GM18873 (cell line): ENCODE data around the gene ZBTB32.
"Not testable (repeated sequence)": the region's sequence is repeated elsewhere in the genome, so short reads cannot be mapped to it uniquely, and the experiment has no call there.

Source experiments
- ATAC-seq: cut with Tn5 transposase; IDR thresholded peaks from one replicate; pipeline ENCODE4 v1.9.1; 2021; ENCODE audit warnings: mild to moderate bottlenecking, moderate library complexity, moderate number of reproducible peaks; ENCODE audit not compliant: unreplicated experiment, low FRiP score

Gene ZBTB32

DNA sequence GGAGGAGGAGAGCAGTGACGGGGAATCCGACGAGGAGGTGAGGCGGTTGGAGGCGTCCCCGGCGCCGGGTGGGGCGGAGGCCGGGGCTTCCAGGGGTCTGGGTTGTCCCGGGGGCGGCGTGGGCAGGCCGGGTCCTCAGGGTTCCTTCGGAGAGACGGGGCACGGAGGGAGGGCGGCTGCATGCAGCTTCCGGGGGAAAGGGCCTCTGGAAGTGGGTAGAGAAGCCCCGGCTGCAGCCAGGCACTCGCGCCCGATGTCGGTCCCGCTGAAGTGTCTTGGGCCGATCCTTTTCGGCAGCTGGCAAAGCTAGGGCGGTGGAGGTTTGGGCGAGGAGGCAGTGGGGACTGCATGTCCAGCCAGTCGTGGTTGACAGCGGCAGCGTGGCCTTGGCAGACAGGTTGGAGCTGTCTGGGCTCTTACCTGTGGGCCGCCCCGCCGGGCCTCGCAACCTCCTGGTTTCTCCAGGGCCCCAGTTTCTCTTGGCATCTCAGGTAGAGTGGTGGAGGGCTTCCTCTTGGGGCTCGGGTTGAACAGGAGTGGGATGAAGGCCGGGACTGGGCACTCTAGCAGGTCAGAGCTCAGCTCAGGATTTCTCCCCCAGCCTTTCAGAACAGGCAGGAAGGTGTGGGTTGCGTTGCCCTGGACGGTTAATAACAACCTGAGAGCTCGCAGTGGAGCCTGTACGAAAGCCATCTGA lies 14.1 kb downstream of the ZBTB32 start:
- ATAC-seq: no peak

DNA sequence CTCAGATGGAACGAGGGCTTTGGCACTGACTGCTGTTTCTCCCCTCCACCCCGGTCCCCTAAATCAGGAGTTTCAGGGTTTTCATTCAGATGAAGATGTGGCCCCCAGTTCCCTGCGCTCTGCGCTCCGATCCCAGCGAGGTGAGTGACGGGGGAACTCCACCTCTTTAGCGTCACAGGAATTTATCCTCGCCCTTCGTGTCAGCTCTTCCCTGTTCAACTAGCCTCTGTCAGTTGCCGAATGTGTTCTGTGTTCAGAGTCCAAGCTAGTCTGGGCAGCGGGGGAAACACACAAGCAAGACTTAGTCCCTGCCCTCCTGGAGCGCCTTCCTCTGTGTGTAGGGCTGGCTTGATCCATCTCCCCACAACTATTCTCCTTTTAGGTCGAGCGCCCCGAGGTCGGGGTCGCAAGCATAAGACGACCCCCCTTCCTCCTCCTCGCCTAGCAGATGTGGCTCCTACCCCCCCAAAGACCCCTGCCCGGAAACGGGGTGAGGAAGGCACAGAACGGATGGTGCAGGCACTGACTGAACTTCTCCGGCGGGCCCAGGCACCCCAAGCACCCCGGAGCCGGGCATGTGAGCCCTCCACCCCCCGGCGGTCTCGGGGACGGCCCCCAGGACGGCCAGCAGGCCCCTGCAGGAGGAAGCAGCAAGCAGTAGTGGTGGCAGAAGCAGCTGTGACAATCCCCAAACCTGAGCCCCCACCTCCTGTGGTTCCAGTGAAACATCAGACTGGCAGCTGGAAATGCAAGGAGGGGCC lies 15.2 kb downstream of the ZBTB32 start:
- no peak for ATAC-seq

DNA sequence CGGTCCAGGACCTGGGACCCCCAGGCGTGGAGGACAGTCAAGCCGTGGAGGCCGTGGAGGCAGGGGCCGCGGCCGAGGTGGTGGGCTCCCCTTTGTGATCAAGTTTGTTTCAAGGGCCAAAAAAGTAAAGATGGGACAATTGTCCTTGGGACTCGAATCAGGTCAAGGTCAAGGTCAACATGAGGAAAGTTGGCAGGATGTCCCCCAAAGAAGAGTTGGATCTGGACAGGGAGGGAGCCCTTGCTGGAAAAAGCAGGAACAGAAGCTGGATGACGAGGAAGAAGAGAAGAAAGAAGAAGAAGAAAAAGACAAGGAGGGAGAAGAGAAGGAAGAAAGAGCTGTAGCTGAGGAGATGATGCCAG lies 15.8 kb downstream of the ZBTB32 start:
- ATAC-seq: no peak

DNA sequence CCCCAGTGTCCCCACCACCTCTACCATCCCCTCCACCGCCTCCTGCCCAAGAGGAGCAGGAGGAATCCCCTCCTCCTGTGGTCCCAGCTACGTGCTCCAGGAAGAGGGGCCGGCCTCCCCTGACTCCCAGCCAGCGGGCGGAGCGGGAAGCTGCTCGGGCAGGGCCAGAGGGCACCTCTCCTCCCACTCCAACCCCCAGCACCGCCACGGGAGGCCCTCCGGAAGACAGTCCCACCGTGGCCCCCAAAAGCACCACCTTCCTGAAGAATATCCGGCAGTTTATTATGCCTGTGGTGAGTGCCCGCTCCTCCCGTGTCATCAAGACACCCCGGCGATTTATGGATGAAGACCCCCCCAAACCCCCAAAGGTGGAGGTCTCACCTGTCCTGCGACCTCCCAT lies 16.3 kb downstream of the ZBTB32 start:
- no peak for ATAC-seq

DNA sequence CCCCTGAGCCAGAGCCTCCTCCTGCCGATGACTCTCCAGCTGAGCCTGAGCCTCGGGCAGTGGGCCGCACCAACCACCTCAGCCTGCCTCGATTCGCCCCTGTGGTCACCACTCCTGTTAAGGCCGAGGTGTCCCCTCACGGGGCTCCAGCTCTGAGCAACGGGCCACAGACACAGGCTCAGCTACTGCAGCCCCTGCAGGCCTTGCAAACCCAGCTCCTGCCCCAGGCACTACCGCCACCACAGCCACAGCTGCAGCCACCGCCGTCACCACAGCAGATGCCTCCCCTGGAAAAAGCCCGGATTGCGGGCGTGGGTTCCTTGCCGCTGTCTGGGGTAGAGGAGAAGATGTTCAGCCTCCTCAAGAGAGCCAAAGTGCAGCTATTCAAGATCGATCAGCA lies 17.0 kb downstream of the ZBTB32 start:
- ATAC-seq: no peak

DNA sequence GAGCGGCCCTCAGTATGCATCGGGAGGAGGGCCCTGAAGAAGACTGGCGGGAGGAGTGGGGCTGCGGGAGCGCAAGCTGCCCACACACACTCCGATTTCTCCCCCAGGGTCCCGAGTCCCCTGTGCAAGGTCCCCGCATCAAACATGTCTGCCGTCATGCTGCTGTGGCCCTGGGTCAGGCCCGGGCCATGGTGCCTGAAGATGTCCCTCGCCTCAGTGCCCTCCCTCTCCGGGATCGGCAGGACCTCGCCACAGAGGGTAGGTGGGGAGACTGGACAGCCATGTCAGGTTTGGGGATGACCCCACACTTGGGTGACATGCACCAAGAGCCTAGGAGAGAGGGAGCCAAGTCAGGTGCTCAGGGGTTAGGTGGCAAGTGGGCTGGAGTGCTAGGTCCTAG lies 18.1 kb downstream of the ZBTB32 start:
- ATAC-seq: no peak

DNA sequence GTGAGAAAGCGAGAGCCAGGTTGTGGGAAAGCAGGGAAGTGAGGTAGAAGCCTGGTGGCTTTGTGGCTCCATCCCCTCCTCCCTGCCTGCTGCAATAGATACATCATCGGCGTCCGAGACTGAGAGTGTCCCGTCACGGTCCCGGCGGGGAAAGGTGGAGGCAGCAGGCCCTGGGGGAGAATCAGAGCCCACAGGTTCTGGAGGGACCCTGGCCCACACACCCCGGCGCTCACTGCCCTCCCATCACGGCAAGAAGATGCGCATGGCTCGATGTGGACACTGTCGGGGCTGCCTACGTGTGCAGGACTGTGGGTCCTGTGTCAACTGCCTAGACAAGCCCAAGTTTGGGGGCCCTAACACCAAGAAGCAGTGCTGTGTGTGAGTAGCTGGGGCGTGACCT lies 18.5 kb downstream of the ZBTB32 start:
- no peak for ATAC-seq

DNA sequence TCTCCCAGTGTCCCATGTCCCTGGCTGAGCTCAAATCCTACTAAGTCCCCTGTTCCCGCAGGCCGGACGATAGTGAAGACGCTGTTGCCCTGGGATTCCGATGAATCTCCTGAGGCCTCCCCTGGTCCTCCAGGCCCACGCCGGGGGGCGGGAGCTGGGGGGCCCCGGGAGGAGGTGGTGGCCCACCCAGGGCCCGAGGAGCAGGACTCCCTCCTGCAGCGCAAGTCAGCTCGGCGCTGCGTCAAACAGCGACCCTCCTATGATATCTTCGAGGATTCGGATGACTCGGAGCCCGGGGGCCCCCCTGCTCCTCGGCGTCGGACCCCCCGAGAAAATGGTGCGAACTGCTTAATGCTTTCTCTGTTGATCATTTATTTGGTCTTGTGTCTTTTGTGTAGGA lies 19.3 kb downstream of the ZBTB32 start:
- ATAC-seq: no peak

DNA sequence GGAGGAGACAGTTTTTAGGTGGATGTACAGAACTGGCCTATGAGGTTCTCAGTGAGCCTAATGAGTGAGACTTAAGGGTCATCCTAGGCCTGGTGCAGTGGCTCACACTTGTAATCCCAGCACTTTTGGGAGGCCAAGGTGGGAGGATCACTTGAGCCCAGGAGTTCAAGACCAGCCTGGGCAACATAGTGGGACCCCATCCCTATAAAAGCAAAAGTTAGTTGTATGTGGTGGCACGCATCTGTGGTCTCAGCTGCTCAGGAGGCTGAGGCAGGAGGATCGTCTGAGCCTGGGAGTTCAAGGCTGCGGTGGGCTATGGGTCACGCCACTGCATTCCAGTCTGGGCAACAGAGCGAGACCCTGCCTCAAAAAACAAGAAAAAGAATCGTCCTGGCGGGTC lies 19.8 kb downstream of the ZBTB32 start:
- not testable (repeated sequence) for ATAC-seq

DNA sequence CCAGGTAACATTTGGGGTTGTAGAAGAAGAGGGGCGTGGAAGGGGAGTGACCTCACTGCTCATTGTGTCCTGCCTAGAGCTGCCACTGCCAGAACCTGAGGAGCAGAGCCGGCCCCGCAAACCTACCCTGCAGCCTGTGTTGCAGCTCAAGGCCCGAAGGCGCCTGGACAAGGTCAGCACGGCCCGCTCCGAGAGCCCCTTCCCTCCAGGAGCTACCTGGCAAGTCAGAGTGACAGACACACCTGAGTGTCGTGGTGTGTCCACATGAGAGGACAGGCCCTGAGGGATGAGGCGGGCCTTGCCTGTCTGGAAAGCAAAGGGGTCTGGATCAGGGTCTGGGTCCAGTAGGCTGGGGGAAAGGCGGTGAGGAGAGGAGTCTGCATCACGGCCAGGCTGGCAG lies 20.2 kb downstream of the ZBTB32 start:
- ATAC-seq: no peak

DNA sequence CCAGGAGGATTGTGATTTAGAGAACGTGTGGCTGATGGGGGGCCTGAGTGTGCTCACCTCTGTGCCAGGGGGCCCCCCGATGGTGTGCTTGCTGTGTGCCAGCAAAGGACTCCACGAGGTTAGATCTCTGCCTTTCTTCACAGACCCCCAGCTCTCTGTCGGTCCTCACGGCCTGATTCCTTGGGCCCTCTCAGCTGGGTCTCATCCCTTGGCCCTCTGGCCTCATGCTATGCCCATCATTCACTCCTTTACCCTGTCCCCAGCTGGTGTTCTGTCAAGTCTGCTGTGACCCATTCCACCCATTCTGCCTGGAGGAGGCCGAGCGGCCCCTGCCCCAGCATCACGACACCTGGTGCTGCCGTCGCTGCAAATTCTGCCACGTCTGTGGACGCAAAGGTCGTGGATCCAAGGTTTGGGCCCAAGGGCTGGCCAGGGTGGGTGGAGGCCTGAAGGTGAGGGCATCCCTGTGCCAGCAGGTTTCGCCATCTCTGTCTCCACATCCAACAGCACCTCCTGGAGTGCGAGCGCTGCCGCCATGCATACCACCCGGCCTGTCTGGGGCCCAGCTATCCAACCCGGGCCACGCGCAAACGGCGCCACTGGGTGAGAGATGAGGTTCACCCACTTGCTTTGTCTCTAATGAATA lies 21.0 kb downstream of the ZBTB32 start:
- no peak for ATAC-seq

DNA sequence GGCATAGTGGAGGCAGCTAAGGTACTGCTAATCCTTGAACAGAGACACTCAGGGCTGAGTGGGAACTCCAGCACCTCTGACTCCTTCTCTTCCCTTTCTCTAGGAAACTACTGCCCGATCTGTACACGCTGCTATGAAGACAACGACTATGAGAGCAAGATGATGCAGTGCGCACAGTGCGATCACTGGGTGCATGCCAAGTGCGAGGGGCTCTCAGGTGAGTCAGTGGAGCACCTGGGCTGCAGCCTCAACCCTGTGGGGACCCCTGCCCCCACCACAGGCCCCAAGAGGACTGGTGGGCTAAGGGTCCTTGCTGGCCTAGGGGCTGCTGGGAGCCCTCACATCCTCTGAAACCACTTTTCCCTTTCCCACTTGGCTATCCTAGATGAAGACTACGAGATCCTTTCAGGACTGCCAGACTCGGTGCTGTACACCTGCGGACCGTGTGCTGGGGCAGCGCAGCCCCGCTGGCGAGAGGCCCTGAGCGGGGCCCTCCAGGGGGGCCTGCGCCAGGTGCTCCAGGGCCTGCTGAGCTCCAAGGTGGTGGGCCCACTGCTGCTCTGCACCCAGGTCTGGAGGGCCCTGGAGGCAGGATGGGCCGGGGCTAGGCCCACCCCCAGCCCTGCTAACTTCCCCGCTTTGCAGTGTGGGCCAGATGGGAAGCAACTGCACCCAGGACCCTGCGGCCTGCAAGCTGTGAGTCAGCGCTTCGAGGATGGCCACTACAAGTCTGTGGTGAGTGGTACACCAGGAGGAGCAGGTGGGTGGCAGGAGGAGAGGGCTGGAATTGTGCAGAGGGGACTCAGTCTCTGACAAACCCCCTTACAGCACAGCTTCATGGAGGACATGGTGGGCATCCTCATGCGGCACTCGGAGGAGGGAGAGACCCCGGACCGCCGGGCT lies 22.9 kb downstream of the ZBTB32 start:
- no peak for ATAC-seq

DNA sequence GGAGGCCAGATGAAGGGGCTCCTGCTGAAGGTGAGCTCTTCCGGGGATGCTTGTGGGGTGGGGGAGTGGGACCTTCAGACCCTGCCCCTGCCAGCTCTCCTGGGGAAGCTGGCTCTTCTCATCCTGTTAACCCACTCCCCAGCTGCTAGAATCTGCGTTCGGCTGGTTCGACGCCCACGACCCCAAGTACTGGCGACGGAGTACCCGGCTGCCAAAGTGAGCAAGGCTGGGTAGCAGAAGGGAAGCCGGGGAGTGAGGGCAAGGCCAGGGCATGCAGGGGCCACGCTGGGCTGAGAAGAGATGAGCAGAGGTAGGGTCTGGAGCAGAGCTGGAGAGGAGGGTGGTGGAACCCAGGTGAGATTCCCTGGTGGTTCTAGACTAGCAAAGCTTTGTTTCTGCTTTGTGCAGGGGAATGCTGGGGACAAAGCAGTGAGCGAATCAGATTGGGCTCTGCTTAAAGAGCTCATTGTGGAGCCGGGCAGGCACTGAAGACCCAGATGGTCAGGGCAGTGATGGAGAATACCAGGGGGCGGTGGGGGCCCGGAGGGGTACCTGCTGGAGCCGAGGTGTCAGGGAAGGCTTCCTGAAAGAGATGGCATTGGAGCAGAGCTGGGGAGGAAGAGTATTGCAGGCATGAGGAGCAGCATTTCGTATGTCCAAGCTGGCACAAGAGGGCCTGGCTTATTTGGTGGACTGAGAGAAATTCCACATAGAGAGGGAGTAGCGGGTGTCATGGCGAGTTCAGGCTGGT lies 23.8 kb downstream of the ZBTB32 start:
- ATAC-seq: no peak

DNA sequence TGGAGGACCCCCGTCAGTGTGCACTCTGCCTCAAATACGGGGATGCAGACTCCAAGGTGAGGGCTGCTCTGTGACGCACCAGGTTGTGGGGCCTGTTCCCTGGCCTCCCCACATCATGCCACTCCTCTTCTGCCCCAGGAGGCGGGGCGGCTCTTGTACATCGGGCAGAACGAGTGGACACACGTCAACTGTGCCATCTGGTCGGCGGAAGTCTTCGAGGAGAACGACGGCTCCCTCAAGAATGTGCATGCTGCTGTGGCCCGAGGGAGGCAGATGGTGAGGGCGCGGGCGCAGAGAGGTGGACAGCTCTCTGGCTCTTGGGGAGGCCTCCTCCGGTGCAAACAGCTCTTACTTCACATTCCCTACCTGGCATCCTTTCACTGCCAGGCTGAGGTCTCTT lies 24.7 kb downstream of the ZBTB32 start:
- ATAC-seq: no peak

DNA sequence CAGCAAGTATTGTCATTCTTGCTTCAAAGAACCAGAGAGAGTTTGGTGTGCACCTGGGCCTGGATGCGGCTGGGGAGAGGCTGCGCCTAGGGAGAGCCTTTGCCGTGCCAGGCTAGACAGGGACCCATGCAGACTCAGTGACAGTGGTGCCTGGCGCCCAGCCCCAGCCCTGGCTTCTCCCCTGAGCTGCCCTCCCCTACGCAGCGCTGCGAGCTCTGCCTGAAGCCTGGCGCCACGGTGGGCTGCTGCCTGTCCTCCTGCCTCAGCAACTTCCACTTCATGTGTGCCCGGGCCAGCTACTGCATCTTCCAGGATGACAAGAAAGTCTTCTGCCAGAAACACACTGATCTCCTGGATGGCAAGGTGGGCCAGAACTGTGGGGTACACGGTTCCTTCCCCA lies 25.4 kb downstream of the ZBTB32 start:
- ATAC-seq: no peak

DNA sequence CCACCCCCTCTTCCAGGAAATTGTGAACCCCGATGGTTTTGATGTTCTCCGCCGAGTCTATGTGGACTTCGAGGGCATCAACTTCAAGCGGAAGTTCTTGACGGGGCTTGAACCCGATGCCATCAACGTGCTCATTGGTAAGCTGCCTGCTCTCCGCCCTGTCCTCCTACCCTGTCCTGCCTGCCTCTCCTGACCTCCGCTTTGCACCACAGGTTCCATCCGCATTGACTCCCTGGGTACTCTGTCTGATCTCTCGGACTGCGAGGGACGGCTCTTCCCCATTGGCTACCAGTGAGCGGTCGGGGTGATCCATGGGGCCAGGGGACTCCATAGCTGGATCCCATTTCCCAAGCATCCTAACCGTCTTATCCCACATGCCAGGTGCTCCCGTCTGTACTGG lies 26.0 kb downstream of the ZBTB32 start:
- no peak for ATAC-seq

DNA sequence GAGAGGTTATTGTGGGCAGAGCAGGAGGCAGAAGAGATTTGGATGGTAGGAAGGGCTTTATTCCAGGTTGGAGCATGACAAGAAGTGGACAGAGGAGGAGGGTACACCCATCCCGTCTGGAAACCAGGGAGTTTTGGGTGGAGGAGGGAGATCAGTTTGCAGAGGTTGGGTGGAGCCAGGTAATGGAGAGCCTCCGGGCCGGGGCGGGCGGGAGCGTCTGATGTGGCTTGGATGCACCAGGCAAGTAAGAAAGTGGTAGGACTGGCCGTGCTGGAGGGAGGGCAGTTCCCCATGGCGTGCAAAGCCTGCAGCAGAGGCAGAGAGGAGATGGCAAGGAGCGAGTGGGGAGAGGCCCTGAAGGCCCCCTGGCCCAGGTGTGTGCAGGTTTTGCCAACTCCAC lies 27.0 kb downstream of the ZBTB32 start:
- no peak for ATAC-seq

DNA sequence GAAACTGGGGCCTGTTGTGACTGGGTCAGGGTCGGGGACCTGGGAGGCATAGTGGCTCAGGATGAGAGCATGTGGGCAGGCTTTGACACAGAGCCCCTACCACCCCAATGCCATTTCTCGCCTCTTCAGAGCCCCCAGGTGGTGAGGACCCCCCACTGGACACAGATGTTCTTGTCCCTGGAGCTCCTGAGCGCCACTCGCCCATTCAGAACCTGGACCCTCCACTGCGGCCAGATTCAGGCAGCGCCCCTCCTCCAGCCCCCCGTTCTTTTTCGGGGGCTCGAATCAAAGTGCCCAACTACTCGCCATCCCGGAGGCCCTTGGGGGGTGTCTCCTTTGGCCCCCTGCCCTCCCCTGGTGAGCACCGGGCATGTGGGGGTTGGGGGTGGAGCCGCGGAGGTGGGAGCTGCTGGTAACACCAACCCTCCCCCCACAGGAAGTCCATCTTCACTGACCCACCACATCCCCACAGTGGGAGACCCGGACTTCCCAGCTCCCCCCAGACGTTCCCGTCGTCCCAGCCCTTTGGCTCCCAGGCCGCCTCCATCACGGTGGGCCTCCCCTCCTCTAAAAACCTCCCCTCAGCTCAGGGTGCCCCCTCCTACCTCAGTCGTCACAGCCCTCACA lies 27.5 kb downstream of the ZBTB32 start:
- ATAC-seq: no peak

DNA sequence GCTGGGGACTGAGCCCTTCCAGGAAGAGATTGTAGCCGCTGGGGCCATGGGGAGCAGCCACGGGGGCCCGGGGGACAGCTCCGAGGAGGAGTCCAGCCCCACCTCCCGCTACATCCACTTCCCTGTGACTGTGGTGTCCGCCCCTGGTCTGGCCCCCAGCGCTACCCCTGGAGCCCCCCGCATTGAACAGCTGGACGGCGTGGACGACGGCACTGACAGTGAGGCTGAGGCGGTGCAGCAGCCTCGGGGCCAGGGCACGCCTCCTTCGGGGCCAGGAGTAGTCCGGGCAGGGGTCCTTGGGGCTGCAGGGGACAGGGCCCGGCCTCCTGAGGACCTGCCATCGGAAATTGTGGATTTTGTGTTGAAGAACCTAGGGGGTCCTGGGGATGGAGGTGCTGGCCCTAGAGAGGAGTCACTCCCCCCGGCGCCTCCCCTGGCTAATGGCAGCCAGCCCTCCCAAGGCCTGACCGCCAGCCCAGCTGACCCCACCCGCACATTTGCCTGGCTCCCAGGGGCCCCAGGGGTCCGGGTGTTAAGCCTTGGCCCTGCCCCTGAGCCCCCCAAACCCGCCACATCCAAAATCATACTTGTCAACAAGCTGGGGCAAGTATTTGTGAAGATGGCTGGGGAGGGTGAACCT lies 28.3 kb downstream of the ZBTB32 start:
- ATAC-seq: no peak
